HCT116 (cell line): ENCODE results near the gene CHCHD3. TPM values are rescaled to one million over a fixed set of nuclear protein-coding genes. Genes with fewer than 3 reads are reported as not detected.

Source experiments
- ATAC-seq: fragments of 200-7000 bp; cut with Tn5 transposase; 2 replicates; pipeline ENCODE4 v1.9.1; 2020; ENCODE audit warnings: mild to moderate bottlenecking, moderate library complexity
- BruUV-seq: library from RNA; stranded (reverse); fragments of 400-500 nt; replicated peaks from 2 replicates; lab custom pipeline; 2021; lab: Mats Ljungman, UMichigan
- CTCF ChIA-PET: fragments of 300-600 bp; sonication (Branson Sonifier 250); formaldehyde crosslinking; loops from one replicate; lab custom pipeline; 2021; ENCODE audit warnings: antibody characterized with exemption; lab: Charles Lee
- POLR2A ChIA-PET: fragments of 300-600, 350-600 bp; sonication (Branson Sonifier 250); formaldehyde crosslinking; loops from one replicate; lab custom pipeline; 2021; ENCODE audit warnings: antibody characterized with exemption; lab: Charles Lee
- RAD21 ChIA-PET, 2 experiments: fragments of 300-600 bp; sonication (Branson Sonifier 250); formaldehyde crosslinking; loops; one replicate each; lab custom pipeline; 2023; ENCODE audit warnings: low total read pairs in 2 of 2; ENCODE audit not compliant: uncharacterized antibody in 2 of 2, unreplicated experiment in 2 of 2, low non-redundant PET in 1 of 2; lab: Charles Lee
- DNase-seq: peaks from one replicate; pipeline ENCODE4 v3.0.0-alpha.2; 2010; ENCODE audit warnings: low read depth, low spot score
- H2AFZ ChIP-seq: fragments of 200-600 bp; shearing (Covaris generic), sonication (generic); 2 replicates; pipeline ENCODE4 v1.6.1; 2017; ENCODE audit warnings: low read depth, mixed run types, mixed read lengths, antibody characterized with exemption, low read length; ENCODE audit not compliant: poor library complexity, severe bottlenecking
- H3K27ac ChIP-seq: 2 replicates; pipeline ENCODE4 v1.5.1; 2012; ENCODE audit warnings: low read depth, low read length
- H3K27me3 ChIP-seq: fragments of 200-600 bp; sonication (generic); 2 replicates; pipeline ENCODE4 v1.6.1; 2016; ENCODE audit warnings: mixed run types, low read length, mixed read lengths; ENCODE audit not compliant: insufficient read depth
- H3K36me3 ChIP-seq, 2 experiments: fragments of 200-500 bp in 1 of 2; fragments of 200-600 bp in 1 of 2; sonication (Bioruptor generic) in 1 of 2; sonication (generic) in 1 of 2; 2 replicates each; pipeline versions ENCODE4 v1.5.1 to v1.6.1; 2014 to 2016; ENCODE audit warnings: low read length in 2 of 2, inconsistent platforms in 1 of 2, mixed read lengths in 1 of 2, mixed run types in 1 of 2; ENCODE audit not compliant: insufficient read depth in 2 of 2, control insufficient read depth in 1 of 2
- H3K4me1 ChIP-seq, 2 experiments: fragments of 200-600 bp in 1 of 2; sonication (generic) in 1 of 2; 2 replicates each; pipeline versions ENCODE4 v1.5.1 to v1.6.1; 2012 to 2017; ENCODE audit warnings: low read length in 2 of 2, inconsistent platforms in 1 of 2, mild to moderate bottlenecking in 1 of 2, mixed read lengths in 1 of 2, mixed run types in 1 of 2, moderate library complexity in 1 of 2; ENCODE audit not compliant: insufficient read depth in 2 of 2, control insufficient read depth in 1 of 2
- H3K4me2 ChIP-seq: fragments of 200-600 bp; sonication (generic); 2 replicates; pipeline ENCODE4 v1.6.1; 2017; ENCODE audit warnings: mixed run types, low read length, mixed read lengths
- H3K4me3 ChIP-seq, 2 experiments: fragments of 200-600 bp in 1 of 2; sonication (generic) in 1 of 2; replicated peaks in 1 of 2; 2 replicates each; pipeline ENCODE4 v1.5.1; 2011 to 2016; ENCODE audit warnings: low read length in 2 of 2, control low read depth in 1 of 2, low read depth in 1 of 2, mild to moderate bottlenecking in 1 of 2, mixed read lengths in 1 of 2, mixed run types in 1 of 2
- H3K79me2 ChIP-seq: fragments of 200-600 bp; sonication (generic); 2 replicates; pipeline ENCODE4 v1.6.1; 2017; ENCODE audit warnings: mild to moderate bottlenecking, mixed run types, low read length, moderate library complexity, mixed read lengths; ENCODE audit not compliant: insufficient read depth
- H3K9ac ChIP-seq: fragments of 200-600 bp; sonication (generic); 2 replicates; pipeline ENCODE4 v1.6.1; 2016; ENCODE audit warnings: low read length, mixed read lengths
- H3K9me2 ChIP-seq: fragments of 200-600 bp; sonication (generic), shearing (Covaris generic); 2 replicates; pipeline ENCODE4 v1.6.1; 2017; ENCODE audit warnings: mixed run types, mild to moderate bottlenecking, moderate library complexity; ENCODE audit not compliant: insufficient read depth
- H3K9me3 ChIP-seq, 2 experiments: fragments of 200-500 bp in 1 of 2; fragments of 200-600 bp in 1 of 2; sonication (Bioruptor generic) in 1 of 2; sonication (generic) in 1 of 2; 2 replicates each; pipeline ENCODE4 v1.6.1; 2014 to 2017; ENCODE audit warnings: low read length in 2 of 2, mixed read lengths in 2 of 2, inconsistent platforms in 1 of 2, low read depth in 1 of 2, mild to moderate bottlenecking in 1 of 2, mixed run types in 1 of 2, moderate library complexity in 1 of 2; ENCODE audit not compliant: control insufficient read depth in 1 of 2, insufficient read depth in 1 of 2
- H4K20me1 ChIP-seq: fragments of 200-600 bp; sonication (generic), shearing (Covaris generic); 2 replicates; pipeline ENCODE4 v1.6.1; 2017; ENCODE audit warnings: mixed run types, mild to moderate bottlenecking, moderate library complexity; ENCODE audit not compliant: insufficient read depth
- CBX3 ChIP-seq: IDR thresholded peaks from 2 replicates; pipeline ENCODE4 v1.6.1; 2012; ENCODE audit warnings: low read depth
- CTCF ChIP-seq, 3 experiments: fragments of 200-600 bp in 1 of 3; sonication (generic) in 1 of 3; IDR thresholded peaks in 2 of 3; conservative IDR thresholded peaks in 1 of 3; 2 replicates each; pipeline ENCODE4 v1.5.1; 2012 to 2017; ENCODE audit warnings: low read depth in 2 of 3, low read length in 2 of 3, antibody characterized with exemption in 1 of 3, borderline replicate concordance in 1 of 3, control low read depth in 1 of 3, mild to moderate bottlenecking in 1 of 3, mixed read lengths in 1 of 3, mixed run types in 1 of 3, moderate library complexity in 1 of 3; ENCODE audit not compliant: insufficient read depth in 1 of 3
- EGR1 ChIP-seq: IDR thresholded peaks from 2 replicates; pipeline ENCODE4 v1.6.1; 2012; ENCODE audit warnings: low read depth
- ELF1 ChIP-seq: IDR thresholded peaks from 2 replicates; pipeline ENCODE4 v1.6.1; 2012; ENCODE audit warnings: low read depth, borderline replicate concordance
- EZH2phosphoT487 ChIP-seq: fragments of 200-600 bp; IDR thresholded peaks from 2 replicates; pipeline ENCODE4 v1.6.1; 2018; ENCODE audit warnings: antibody characterized with exemption, borderline replicate concordance
- MAX ChIP-seq: IDR thresholded peaks from 2 replicates; pipeline ENCODE4 v1.6.1; 2012
- POLR2A ChIP-seq: IDR thresholded peaks from 2 replicates; pipeline ENCODE4 v1.7.0; 2011; ENCODE audit warnings: borderline replicate concordance; ENCODE audit not compliant: insufficient read depth, insufficient read length; ENCODE audit errors: extremely low read depth
- REST ChIP-seq: IDR thresholded peaks from 2 replicates; pipeline ENCODE4 v1.6.1; 2012; ENCODE audit warnings: low read depth
- SIN3A ChIP-seq: IDR thresholded peaks from 2 replicates; pipeline ENCODE4 v1.6.1; 2012; ENCODE audit warnings: low read depth
- SP1 ChIP-seq: IDR thresholded peaks from 2 replicates; pipeline ENCODE4 v1.6.1; 2012; ENCODE audit warnings: low read depth
- SRF ChIP-seq: IDR thresholded peaks from 2 replicates; pipeline ENCODE4 v1.6.1; 2012; ENCODE audit warnings: low read depth
- TCF7L2 ChIP-seq: IDR thresholded peaks from 2 replicates; pipeline ENCODE4 v1.7.0; 2011; ENCODE audit warnings: borderline replicate concordance, inconsistent platforms; ENCODE audit not compliant: insufficient read depth, insufficient read length; ENCODE audit errors: extremely low read depth
- ZNF274 ChIP-seq: fragments of 200-500 bp; sonication (Bioruptor generic); IDR thresholded peaks from 2 replicates; pipeline ENCODE4 v1.6.1; 2014; ENCODE audit warnings: mild to moderate bottlenecking, low read depth, low read length, inconsistent platforms
- intact Hi-C: fragments of 100-400 bp; cut with micrococcal nuclease; formaldehyde crosslinking; loops from 2 replicates; pipeline ENCODE4 v1.10.0; 2022
- total RNA-seq: library from RNA; stranded (reverse); gene quantifications from one replicate; pipeline ENCODE4 v1.2.1, GENCODE V29; 2021; ENCODE audit not compliant: unreplicated experiment

CHCHD3 gene
- total RNA-seq, 1 experiment from 2014 or later = 73.5 TPM

- no peak overlapping the region for H3K4me3 ChIP-seq
- no peak overlapping the region for H3K27ac ChIP-seq
- 0 out of 4 replicates have a peak, but pooled peaks cover 0 to 4% of the 10 kb centered on the region in 2 experiments for H3K36me3 ChIP-seq
- H3K27me3 ChIP-seq = no peaks in the 10 kb centered on the region
- RAD21 ChIA-PET = no interaction called here
- no peak overlapping the region for H3K4me2 ChIP-seq
- DNase-seq (no peak), ATAC-seq (no peak)
- BruUV-seq = no TSS peak
- CTCF ChIA-PET = no interaction called here
- POLR2A ChIA-PET = no interaction called here
- TF ChIP-seq SP1 (no peak), EGR1 (no peak), EZH2phosphoT487 (no peak)
- TF ChIP-seq, all 23 proteins: peak for 0
- Histone ChIP-seq H3K4me1 (no peaks in the 10 kb centered on the region), H4K20me1 (no peaks in the 10 kb centered on the region; the same call in 1 of the 2 replicates), H3K9me2 (no peaks in the 10 kb centered on the region), H2AFZ (no peak overlapping the region), H3K79me2 (peaks cover 24% of the 10 kb centered on the region), H3K9ac (no peak overlapping the region), H3K9me3 (no peaks in the 10 kb centered on the region)
- intact Hi-C loops = no loop called here
Measured at GRCh38 chr7:132972745-132973144, 109.1 kb downstream of the CHCHD3 start.

- no TSS peak for BruUV-seq
- H3K4me2 ChIP-seq = no peak overlapping the region
- H3K9me2 ChIP-seq = no peaks in the 10 kb centered on the region
- RAD21 ChIA-PET = no interaction called here
- H3K27me3 ChIP-seq = no peaks in the 10 kb centered on the region
- ATAC-seq (no peak), DNase-seq (no peak)
- no peaks in the 10 kb centered on the region for H3K9me3 ChIP-seq
- 0 out of 4 replicates have a peak, but pooled peaks cover 0 to 4% of the 10 kb centered on the region in 2 experiments for H3K36me3 ChIP-seq
- H3K4me1 ChIP-seq = no peaks in the 10 kb centered on the region
- intact Hi-C loops = no loop called here
- no peak overlapping the region for H3K4me3 ChIP-seq
- peaks cover 15% of the 10 kb centered on the region; the same call in 1 of the 2 replicates for H3K79me2 ChIP-seq
- H4K20me1 ChIP-seq = no peaks in the 10 kb centered on the region
- POLR2A ChIA-PET = no interaction called here
- no peak overlapping the region for H3K9ac ChIP-seq
- H2AFZ ChIP-seq = no peak overlapping the region
- CTCF ChIA-PET = no interaction called here
- no peak overlapping the region for H3K27ac ChIP-seq
- TF ChIP-seq TCF7L2 (no peak), POLR2A (no peak), ELF1 (no peak), MAX (no peak), REST (no peak), EGR1 (no peak), SRF (no peak), CTCF (IDR thresholded peaks at IDR 0.05 in 2 of 3, conservative IDR thresholded peaks at IDR 0.05 in 1 of 3; ENCODE audit: borderline replicate concordance in 1 of 3, insufficient read depth in 1 of 3, low read depth in 2 of 3, low read length in 2 of 3) (no peak), SIN3A (no peak), EZH2phosphoT487 (no peak), CBX3 (no peak), ZNF274 (no peak)
Measured at GRCh38 chr7:132970257-132970656, 111.6 kb downstream of the CHCHD3 start.
